GM21737 (cell line): ENCODE measurements around the gene VAPB.

Experiments
- ATAC-seq: cut with Tn5 transposase; IDR thresholded peaks from one replicate; pipeline ENCODE4 v1.9.1; 2021; ENCODE audit warnings: mild to moderate bottlenecking, moderate library complexity; ENCODE audit not compliant: unreplicated experiment

VAPB gene

GRCh38 chr20:58479726-58480440 is 90.9 kb downstream of the VAPB start:
- ATAC-seq, result no peak

GRCh38 chr20:58480551-58481336 is 91.7 kb downstream of the VAPB start:
- no peak for ATAC-seq

- ATAC-seq, result no peak
Measured at GRCh38 chr20:58481481-58482021, 92.5 kb downstream of the VAPB start.

- no peak for ATAC-seq
Measured at GRCh38 chr20:58482416-58482815, 93.4 kb downstream of the VAPB start.

GRCh38 chr20:58483051-58483450 is 94.0 kb downstream of the VAPB start:
- ATAC-seq, result no peak

- no peak for ATAC-seq
Measured at GRCh38 chr20:58483470-58483869, 94.4 kb downstream of the VAPB start.

- no peak for ATAC-seq
Measured at GRCh38 chr20:58485393-58485792, 96.4 kb downstream of the VAPB start.

GRCh38 chr20:58486207-58486606 is 97.2 kb downstream of the VAPB start:
- ATAC-seq, result no peak

- ATAC-seq, result no peak
Measured at GRCh38 chr20:58492074-58492718, 103.2 kb downstream of the VAPB start.

GRCh38 chr20:58492795-58493524 is 103.9 kb downstream of the VAPB start:
- ATAC-seq, result no peak

GRCh38 chr20:58494923-58495622 is 106.0 kb downstream of the VAPB start:
- ATAC-seq, result no peak

- no peak for ATAC-seq
Measured at GRCh38 chr20:58495623-58496428, 106.8 kb downstream of the VAPB start.

GRCh38 chr20:58496429-58496769 is 107.4 kb downstream of the VAPB start:
- no peak for ATAC-seq

GRCh38 chr20:58497076-58497641 is 108.1 kb downstream of the VAPB start:
- no peak for ATAC-seq

GRCh38 chr20:58497724-58498469 is 108.9 kb downstream of the VAPB start:
- no peak for ATAC-seq

GRCh38 chr20:58498470-58499068 is 109.5 kb downstream of the VAPB start:
- ATAC-seq, result no peak

- no peak for ATAC-seq
Measured at GRCh38 chr20:58500256-58500655, 111.2 kb downstream of the VAPB start.
